BLaER1 (cell line): ENCODE data around the gene DNMT3B.

ENCODE experiments used
- H3K27ac ChIP-seq: shearing (Covaris generic); formaldehyde crosslinking; 2 replicates; pipeline ENCODE4 v1.8.1; 2022
- H3K27me3 ChIP-seq: shearing (Covaris generic); formaldehyde crosslinking; 2 replicates; pipeline ENCODE4 v1.8.1; 2022
- H3K36me3 ChIP-seq: shearing (Covaris generic); formaldehyde crosslinking; 2 replicates; pipeline ENCODE4 v1.8.1; 2022
- H3K4me1 ChIP-seq: shearing (Covaris generic); formaldehyde crosslinking; 2 replicates; pipeline ENCODE4 v1.8.1; 2022
- H3K4me2 ChIP-seq: shearing (Covaris generic); formaldehyde crosslinking; 2 replicates; pipeline ENCODE4 v1.8.1; 2022
- H3K4me3 ChIP-seq: shearing (Covaris generic); formaldehyde crosslinking; 2 replicates; pipeline ENCODE4 v1.8.1; 2022
- H3K9ac ChIP-seq: shearing (Covaris generic); formaldehyde crosslinking; 2 replicates; pipeline ENCODE4 v1.8.1; 2022
- H3K9me3 ChIP-seq: shearing (Covaris generic); formaldehyde crosslinking; 2 replicates; pipeline ENCODE4 v1.8.1; 2022
- H4K20me1 ChIP-seq: shearing (Covaris generic); formaldehyde crosslinking; 2 replicates; pipeline ENCODE4 v1.8.1; 2022
- Cebpa-rat ChIP-seq: shearing (Covaris generic); IDR thresholded peaks from 2 replicates; pipeline ENCODE4 v1.8.1; 2022

DNMT3B gene

DNA sequence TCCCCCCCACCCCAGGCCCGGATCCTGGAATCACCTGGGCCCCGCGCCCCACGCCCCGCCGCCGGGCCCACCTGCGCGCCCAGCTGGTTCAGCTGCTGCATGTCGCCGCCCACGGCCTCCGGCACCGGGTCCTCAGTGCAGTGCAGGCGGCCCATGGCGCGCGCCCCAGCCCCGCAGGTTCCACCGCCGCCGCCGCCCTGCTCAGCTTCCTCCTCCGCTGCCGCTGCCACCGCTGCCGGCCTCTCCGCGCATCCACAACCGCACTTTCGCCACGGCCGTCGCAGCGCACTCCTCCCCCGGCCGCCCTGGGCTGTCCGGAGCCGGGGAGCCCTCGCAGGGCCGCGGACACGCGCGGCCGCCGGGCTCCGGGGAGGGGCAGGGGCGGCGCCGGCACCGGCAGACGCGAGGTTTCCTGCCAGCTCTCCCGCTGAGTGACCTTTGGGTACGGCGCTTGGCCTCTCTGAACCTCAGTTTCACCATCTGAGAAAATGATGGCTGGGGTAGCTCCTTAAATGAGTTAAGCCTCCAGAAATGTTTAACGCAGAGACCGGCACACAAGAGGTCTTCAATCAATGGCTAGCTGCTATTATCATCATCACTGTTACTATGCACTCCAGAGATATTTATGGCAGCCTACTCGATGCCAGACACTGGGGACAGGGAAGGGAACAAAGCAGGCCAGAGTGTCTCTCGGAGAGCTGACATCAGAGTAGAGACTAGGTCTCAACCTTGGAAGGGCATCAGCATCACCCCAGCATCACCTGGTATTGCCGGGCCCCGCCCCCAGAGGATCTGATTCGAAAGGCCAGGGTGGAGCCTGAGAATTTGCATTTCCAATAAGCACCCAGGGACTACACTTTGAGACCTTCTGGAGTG, 18.7 kb upstream of the DNMT3B start, which contains the start of gene COMMD7:
COMMD7 (minus strand) TSS at position 231 of the 876 bp plus-strand sequence; CDS start at position 155, 76 bp downstream.
- Histone ChIP-seq H3K9ac (peak within 1 kb of the TSS; percentile 92), H3K36me3 (peaks cover 6% of the 10 kb centered on the region), H3K9me3 (no peaks in the 10 kb centered on the region), H3K4me3 (peak within 1 kb of the TSS; percentile 87), H3K4me2 (peak within 1 kb of the TSS; percentile 98), H3K27me3 (no peaks in the 10 kb centered on the region), H3K27ac (peak within 1 kb of the TSS; percentile 81), H4K20me1 (peaks cover 19% of the 10 kb centered on the region), H3K4me1 (peaks cover 35% of the 10 kb centered on the region)
- no peak for TF ChIP-seq Cebpa-rat

DNA sequence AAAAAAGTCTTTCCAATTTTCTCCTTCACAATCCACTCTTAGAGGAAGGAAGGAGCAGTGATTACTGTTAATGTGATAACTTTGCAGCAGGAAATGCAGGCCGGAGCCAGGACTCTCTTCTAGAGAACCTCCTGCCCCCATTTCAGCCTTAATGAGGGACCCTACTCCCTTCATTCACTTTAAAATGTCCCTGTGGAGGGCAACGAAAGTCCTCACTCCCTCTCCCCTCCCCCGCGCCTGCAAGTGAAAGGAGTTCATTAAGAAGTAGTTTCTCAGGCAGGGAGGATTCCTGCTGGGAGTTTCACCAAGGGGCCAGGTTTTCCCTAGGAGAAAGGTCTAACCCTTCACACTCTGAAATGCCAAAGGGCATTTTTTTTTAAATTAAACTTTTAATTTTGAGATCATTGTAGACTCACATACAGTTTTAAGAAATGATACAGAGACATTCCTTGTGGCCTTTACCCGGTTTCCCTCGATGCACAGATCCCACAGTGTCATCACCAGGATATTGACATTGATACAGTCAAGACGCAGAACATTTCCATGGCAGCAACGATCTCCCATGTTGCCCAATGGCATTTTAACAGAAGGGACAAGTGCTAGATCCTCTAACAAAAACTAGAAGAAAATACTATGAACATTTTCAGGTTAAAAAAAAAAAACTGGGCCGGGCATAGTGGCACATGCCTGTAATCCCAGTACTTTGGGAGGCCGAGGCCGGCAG, 12.1 kb upstream of the DNMT3B start:
- Histone ChIP-seq H3K9ac (no peak overlapping the region), H3K27ac (no peak overlapping the region)

DNA sequence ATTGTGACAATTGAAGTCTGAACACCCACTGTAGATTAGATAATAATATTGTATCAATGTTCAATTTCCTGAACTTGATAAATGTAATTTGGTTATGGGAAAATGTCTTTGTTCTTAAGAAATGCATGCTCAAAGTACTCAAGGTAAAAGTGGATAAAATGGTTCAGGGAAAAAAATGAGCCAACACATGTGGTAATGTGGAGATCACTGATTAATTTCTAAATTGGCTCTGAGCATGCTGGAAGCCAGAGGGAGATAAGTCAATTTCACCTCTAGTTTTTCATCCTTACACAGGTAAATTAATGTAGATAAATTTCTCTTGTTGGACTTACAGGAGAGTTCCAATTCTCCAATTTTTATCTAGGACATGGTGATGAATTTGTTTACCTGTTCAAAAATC, 10.9 kb upstream of the DNMT3B start:
- H3K27ac ChIP-seq, result no peak overlapping the region
- H3K27me3 ChIP-seq, result no peaks in the 10 kb centered on the region
- H3K4me1 ChIP-seq, result no peaks in the 10 kb centered on the region
- no peak for TF ChIP-seq Cebpa-rat
- H4K20me1 ChIP-seq, result no peaks in the 10 kb centered on the region
- no peak overlapping the region for H3K9ac ChIP-seq
- H3K9me3 ChIP-seq, result no peaks in the 10 kb centered on the region
- no peaks in the 10 kb centered on the region for H3K36me3 ChIP-seq
- no peak overlapping the region for H3K4me3 ChIP-seq
- no peak overlapping the region for H3K4me2 ChIP-seq

More for the DNA sequence above, 12.1 kb upstream of the DNMT3B start:
- no peak overlapping the region for H3K4me3 ChIP-seq
- H3K4me1 ChIP-seq, result peaks cover 5% of the 10 kb centered on the region
- no peaks in the 10 kb centered on the region for H3K36me3 ChIP-seq
- no peaks in the 10 kb centered on the region for H4K20me1 ChIP-seq
- no peak overlapping the region for H3K4me2 ChIP-seq
- no peaks in the 10 kb centered on the region for H3K9me3 ChIP-seq
- no peak for TF ChIP-seq Cebpa-rat
- H3K27me3 ChIP-seq, result no peaks in the 10 kb centered on the region

DNA sequence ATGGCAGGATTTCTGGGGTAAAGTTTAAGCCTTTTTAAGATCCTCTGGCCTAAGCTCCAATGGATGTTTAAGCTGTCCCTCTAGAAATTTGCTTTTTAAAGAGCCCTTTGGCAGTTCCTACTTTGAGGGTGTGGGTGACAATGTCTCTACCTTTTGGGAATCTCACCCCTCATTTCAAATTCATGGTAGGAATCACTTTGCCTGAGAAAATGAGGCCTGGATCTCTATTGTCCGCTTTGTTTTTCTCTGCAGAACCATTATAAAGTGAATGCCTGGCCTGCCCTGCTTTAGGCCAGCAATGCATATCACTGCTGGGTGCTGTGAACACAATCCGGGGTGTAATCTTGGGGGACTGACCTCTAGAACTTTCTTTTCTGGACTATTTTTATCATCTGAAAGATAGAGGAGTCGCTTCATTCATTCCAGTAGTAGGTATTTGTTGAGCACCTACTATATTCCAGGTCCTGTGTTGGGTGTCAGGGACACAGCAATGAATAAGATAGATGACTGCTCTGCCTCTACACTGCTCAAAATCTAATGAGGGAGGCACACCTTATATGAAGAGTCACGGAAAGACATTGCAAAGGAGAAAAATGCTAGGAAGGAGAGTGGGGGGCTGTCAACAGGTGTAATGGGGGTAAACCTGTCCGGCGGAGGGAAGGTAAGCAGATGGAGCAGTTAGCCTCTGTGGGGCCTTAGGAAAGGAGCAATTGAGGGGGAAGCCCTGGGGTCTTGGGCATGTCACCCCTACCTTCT, 10.3 kb upstream of the DNMT3B start:
- Histone ChIP-seq H3K36me3 (no peaks in the 10 kb centered on the region), H4K20me1 (no peaks in the 10 kb centered on the region), H3K9me3 (no peaks in the 10 kb centered on the region), H3K27ac (no peak overlapping the region), H3K4me2 (no peak overlapping the region), H3K9ac (no peak overlapping the region), H3K27me3 (no peaks in the 10 kb centered on the region), H3K4me1 (no peaks in the 10 kb centered on the region), H3K4me3 (no peak overlapping the region)
- no peak for TF ChIP-seq Cebpa-rat

DNA sequence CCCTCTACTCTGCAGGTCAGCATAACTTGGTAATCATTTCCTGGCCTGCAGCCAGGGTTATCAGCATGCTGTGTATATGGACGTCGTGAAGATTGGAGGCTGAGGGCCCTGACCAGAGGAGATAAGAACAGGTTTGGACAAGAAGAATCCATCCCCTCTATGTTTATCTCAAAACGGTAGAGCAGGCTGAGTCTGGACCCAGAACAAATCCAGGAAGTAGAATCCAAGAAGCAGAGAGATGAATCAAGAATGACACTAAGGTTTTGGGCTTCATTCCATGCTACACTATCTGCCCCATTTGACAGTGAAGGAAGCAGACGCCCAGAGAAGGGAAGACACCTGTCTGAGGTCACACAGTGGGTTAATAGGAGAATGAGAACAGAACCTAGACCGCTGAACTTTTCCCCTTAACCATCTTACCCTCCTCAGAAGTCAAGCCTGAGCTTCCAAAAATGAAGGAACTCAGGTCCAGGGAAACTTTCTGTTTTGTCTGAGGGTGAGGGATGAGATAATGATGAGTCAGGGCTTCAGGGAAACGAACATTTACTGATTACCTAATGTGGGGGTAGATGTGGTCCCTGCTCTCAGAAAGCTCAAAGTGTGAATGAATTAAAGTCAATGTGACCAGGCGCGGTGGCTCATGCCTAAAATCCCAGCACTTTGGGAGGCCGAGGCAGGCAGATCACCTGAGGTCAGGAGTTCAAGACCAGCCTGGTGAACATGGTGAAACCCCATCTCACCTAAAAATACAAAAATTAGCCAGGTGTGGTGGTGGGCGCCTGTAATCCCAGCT, 9.5 kb upstream of the DNMT3B start:
- no peaks in the 10 kb centered on the region for H4K20me1 ChIP-seq
- no peaks in the 10 kb centered on the region for H3K36me3 ChIP-seq
- H3K4me1 ChIP-seq, result no peaks in the 10 kb centered on the region
- H3K4me3 ChIP-seq, result no peak overlapping the region
- H3K4me2 ChIP-seq, result no peak overlapping the region
- no peak overlapping the region for H3K27ac ChIP-seq
- no peaks in the 10 kb centered on the region for H3K27me3 ChIP-seq
- H3K9me3 ChIP-seq, result no peaks in the 10 kb centered on the region
- no peak overlapping the region for H3K9ac ChIP-seq
- TF ChIP-seq Cebpa-rat, result no peak

DNA sequence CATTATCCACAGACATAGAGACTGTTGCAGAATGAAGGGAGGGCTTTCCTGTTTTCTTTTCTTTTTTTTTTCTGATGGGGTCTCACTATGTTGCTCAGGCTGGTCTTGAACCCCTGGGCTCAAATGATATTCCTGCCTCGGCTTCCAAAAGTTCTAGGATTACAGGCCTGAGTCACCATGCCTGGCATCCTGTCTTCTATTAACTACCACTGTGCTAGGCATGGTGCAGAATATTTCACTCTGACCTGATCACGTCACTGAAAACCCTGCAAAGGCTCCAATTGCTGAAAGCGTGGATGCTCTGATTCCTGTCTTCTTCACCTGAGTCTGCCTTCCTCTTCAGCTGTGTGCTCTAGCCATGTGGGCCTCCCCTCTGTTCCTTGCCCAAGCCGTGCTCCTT, 8.5 kb upstream of the DNMT3B start:
- H4K20me1 ChIP-seq, result no peaks in the 10 kb centered on the region
- no peak overlapping the region for H3K27ac ChIP-seq
- no peak overlapping the region for H3K9ac ChIP-seq
- H3K4me3 ChIP-seq, result no peak overlapping the region
- TF ChIP-seq Cebpa-rat, result no peak
- H3K9me3 ChIP-seq, result no peaks in the 10 kb centered on the region
- no peaks in the 10 kb centered on the region for H3K27me3 ChIP-seq
- H3K4me2 ChIP-seq, result no peak overlapping the region
- no peaks in the 10 kb centered on the region for H3K4me1 ChIP-seq
- no peaks in the 10 kb centered on the region for H3K36me3 ChIP-seq

DNA sequence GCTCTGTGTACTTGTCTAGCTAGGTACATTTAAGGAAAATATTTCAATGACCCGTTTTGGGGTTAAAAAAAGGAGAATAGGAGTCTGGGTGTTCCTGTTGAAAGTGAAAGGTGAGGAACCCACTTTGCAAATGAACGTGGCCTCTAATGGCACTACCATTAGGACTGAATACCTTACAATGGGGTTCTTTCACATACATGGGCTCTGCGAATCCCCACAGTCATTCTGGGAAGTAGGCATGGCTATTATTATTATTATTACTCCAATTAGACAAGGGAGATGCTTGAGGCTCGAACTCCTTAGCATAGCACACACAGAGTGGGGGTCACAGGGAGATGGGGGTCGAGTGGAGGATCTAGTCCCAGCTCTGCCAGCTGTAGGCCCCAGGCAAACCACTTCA, 6.0 kb upstream of the DNMT3B start:
- H3K9me3 ChIP-seq, result no peaks in the 10 kb centered on the region
- no peaks in the 10 kb centered on the region for H3K27me3 ChIP-seq
- no peak overlapping the region for H3K9ac ChIP-seq
- TF ChIP-seq Cebpa-rat, result no peak
- no peak overlapping the region for H3K4me2 ChIP-seq
- H3K27ac ChIP-seq, result no peak overlapping the region
- H4K20me1 ChIP-seq, result no peaks in the 10 kb centered on the region
- no peaks in the 10 kb centered on the region for H3K36me3 ChIP-seq
- H3K4me1 ChIP-seq, result peaks cover 7% of the 10 kb centered on the region
- no peak overlapping the region for H3K4me3 ChIP-seq

DNA sequence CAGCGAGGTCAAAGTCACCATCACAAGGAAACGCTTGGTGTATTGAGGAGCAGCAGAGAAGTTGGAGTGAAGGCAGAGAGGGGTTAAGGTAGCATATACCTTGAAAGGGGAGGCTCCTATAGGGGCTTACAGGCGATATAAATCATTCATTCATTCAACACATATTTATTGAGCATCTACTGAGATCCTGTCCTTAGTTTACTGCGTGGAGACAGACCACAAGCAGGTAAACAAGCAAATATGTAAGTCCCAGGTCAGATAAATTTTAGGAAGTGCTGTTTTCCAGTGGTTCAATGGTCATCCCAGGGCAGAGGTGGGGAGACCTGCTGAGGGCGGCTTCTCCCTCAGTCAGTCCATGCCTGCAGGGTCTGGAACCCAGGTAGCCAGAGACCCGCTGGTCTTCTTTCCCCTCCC, 761 bp upstream of the DNMT3B start:
- H3K9me3 ChIP-seq, result no peaks in the 10 kb centered on the region
- H3K4me2 ChIP-seq, result peak overlapping the region; percentile 99
- peaks cover 38% of the 10 kb centered on the region for H3K4me1 ChIP-seq
- peak overlapping the region; percentile 60; the same call in 1 of the 2 replicates for H3K9ac ChIP-seq
- H3K27me3 ChIP-seq, result peaks cover 32% of the 10 kb centered on the region
- peaks cover 10% of the 10 kb centered on the region for H4K20me1 ChIP-seq
- peak overlapping the region; percentile 35; the same call in 1 of the 2 replicates for H3K27ac ChIP-seq
- no peak for TF ChIP-seq Cebpa-rat
- no peaks in the 10 kb centered on the region for H3K36me3 ChIP-seq
- H3K4me3 ChIP-seq, result peak overlapping the region; percentile 94

DNA sequence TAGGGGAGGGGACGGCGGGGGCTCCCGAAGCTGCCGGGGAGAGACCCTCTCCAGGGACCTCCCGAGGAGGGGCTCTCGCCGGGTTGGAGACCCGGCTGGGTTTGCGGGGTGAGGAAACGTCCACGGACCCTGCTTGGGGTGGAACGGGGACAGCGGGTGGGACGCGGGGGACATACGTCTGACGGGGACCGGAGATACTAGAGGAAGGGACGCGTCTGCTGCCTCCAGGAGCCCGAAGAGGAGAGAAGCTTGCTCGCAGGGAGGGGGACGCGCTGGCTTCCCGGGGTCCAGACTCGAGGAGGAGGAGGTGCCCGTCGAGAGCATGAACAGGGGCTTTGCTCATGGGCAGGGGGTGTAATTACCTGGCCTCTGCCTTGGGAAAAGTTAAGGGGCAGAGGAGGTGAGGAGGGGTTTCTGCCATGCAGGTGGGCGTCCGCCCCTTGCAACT, 593 bp downstream of the DNMT3B start:
- H3K9ac ChIP-seq, result peak overlapping the region; percentile 81
- H3K36me3 ChIP-seq, result no peaks in the 10 kb centered on the region
- H4K20me1 ChIP-seq, result peaks cover 10% of the 10 kb centered on the region
- peaks cover 38% of the 10 kb centered on the region for H3K4me1 ChIP-seq
- H3K9me3 ChIP-seq, result no peaks in the 10 kb centered on the region
- H3K27ac ChIP-seq, result peak overlapping the region; percentile 71
- peak overlapping the region; percentile 99 for H3K4me2 ChIP-seq
- peaks cover 32% of the 10 kb centered on the region for H3K27me3 ChIP-seq
- H3K4me3 ChIP-seq, result peak overlapping the region; percentile 94
- no peak for TF ChIP-seq Cebpa-rat
